PFSK-1 (cell line): ENCODE results near the gene MBLAC1.

ENCODE experiments used
- FOXP2 ChIP-seq: optimal IDR thresholded peaks from 2 replicates; pipeline ENCODE3; 2011; ENCODE audit warnings: borderline replicate concordance, control low read depth, inconsistent platforms; ENCODE audit not compliant: insufficient read depth; ENCODE audit errors: extremely low read length, extremely low read depth
- POLR2AphosphoS5 ChIP-seq: IDR thresholded peaks from 2 replicates; pipeline ENCODE4 v1.6.1; 2012; ENCODE audit warnings: low read depth, mild to moderate bottlenecking, control low read depth, low read length, moderate library complexity
- SIN3A ChIP-seq: IDR thresholded peaks from 2 replicates; pipeline ENCODE4 v1.6.1; 2012; ENCODE audit warnings: mild to moderate bottlenecking, low read length, moderate library complexity, borderline replicate concordance; ENCODE audit not compliant: insufficient read depth
- TAF1 ChIP-seq: IDR thresholded peaks from 2 replicates; pipeline ENCODE4 v1.6.1; 2012; ENCODE audit warnings: low read length, control low read depth, borderline replicate concordance; ENCODE audit not compliant: insufficient read depth
- TF ChIP-seq, protein P1 (sequence below), 2 experiments: IDR thresholded peaks; 2 replicates each; pipeline versions ENCODE4 v1.6.1 to v1.8.0; 2011 to 2012; ENCODE audit warnings: low read depth in 2 of 2, low read length in 2 of 2, control low read depth in 1 of 2, inconsistent platforms in 1 of 2, mild to moderate bottlenecking in 1 of 2, moderate library complexity in 1 of 2; ENCODE audit not compliant: insufficient read depth in 1 of 2

MBLAC1 gene

DNA sequence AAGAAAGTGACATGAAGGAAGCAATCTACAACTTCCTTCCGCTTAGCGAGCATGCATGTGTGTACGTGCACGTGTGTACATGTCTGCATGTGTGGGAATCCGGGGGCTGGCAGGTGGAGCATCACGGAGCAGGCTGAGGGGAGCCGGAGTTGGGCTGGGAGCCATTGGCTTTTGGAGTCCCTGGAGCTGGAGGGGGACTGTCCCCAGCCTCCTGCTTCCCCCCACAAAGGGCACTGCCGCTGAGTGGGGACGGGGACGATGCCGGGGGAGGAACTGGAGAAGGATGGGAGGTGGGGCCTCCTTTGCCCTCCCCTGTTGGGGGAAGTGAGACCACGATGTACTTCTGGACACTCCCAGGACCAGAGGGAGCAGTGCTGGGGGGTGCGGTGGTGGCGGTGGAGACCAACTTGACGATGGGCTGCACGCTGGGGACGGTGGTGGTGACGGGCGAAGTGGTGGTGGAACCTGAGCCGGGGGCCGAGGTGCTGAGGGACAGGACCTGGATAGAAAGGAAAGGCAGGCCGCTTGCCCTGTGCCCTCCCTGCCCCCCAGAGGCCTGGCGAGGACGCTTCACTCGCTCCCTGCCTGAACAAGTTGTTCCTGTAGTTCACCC is 19.5 kb upstream of the MBLAC1 start:
- no peak for TF ChIP-seq SIN3A
- no peak for TF ChIP-seq TAF1
- no peak for TF ChIP-seq POLR2AphosphoS5
- no peak for TF ChIP-seq FOXP2
- TF ChIP-seq, protein P1, sequence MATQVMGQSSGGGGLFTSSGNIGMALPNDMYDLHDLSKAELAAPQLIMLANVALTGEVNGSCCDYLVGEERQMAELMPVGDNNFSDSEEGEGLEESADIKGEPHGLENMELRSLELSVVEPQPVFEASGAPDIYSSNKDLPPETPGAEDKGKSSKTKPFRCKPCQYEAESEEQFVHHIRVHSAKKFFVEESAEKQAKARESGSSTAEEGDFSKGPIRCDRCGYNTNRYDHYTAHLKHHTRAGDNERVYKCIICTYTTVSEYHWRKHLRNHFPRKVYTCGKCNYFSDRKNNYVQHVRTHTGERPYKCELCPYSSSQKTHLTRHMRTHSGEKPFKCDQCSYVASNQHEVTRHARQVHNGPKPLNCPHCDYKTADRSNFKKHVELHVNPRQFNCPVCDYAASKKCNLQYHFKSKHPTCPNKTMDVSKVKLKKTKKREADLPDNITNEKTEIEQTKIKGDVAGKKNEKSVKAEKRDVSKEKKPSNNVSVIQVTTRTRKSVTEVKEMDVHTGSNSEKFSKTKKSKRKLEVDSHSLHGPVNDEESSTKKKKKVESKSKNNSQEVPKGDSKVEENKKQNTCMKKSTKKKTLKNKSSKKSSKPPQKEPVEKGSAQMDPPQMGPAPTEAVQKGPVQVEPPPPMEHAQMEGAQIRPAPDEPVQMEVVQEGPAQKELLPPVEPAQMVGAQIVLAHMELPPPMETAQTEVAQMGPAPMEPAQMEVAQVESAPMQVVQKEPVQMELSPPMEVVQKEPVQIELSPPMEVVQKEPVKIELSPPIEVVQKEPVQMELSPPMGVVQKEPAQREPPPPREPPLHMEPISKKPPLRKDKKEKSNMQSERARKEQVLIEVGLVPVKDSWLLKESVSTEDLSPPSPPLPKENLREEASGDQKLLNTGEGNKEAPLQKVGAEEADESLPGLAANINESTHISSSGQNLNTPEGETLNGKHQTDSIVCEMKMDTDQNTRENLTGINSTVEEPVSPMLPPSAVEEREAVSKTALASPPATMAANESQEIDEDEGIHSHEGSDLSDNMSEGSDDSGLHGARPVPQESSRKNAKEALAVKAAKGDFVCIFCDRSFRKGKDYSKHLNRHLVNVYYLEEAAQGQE (IDR thresholded peaks at IDR 0.05; ENCODE audit: insufficient read depth in 1 of 2, low read depth in 2 of 2, low read length in 2 of 2), result no peak

- TF ChIP-seq, protein P1 (IDR thresholded peaks at IDR 0.05; ENCODE audit: insufficient read depth in 1 of 2, low read depth in 2 of 2, low read length in 2 of 2), result no peak
- no peak for TF ChIP-seq SIN3A
- TF ChIP-seq FOXP2, result no peak
- no peak for TF ChIP-seq TAF1
- TF ChIP-seq POLR2AphosphoS5, result no peak
Measured at GRCh38 chr7:100107890-100108289, 18.9 kb upstream of the MBLAC1 start.

DNA sequence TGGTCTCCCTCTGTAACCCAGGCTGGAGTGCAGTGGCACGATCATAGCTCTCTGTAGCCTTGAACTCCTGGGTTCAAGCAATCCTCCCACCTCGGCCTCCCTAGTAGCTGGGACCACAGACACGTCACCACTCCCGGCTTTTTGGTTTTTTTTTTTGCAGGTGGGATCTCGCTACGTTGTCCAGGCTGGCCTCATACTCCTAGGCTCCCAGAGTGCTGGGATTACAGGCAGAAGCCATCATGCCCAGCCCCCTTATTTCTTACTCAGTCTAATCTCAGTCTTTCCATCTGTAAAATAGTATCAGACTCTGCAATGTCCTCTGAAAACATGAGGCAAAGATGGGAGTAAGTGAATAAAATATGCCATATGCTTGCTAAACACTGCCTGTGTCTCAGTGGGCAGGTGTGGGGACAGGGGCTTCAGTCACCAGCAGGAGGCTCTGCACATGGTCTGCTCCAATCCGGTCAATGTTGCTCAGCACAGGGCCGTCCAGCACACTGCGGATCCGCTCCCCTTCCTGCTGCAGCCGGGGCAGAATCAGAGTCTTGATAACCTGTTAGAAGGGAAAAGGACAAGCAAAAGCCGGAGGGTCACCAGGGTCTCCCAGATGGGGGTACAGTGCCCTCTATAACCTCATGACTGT is 17.1 kb upstream of the MBLAC1 start:
- TF ChIP-seq TAF1, result no peak
- TF ChIP-seq, protein P1 (IDR thresholded peaks at IDR 0.05; ENCODE audit: insufficient read depth in 1 of 2, low read depth in 2 of 2, low read length in 2 of 2), result no peak
- no peak for TF ChIP-seq FOXP2
- TF ChIP-seq SIN3A, result no peak
- no peak for TF ChIP-seq POLR2AphosphoS5

DNA sequence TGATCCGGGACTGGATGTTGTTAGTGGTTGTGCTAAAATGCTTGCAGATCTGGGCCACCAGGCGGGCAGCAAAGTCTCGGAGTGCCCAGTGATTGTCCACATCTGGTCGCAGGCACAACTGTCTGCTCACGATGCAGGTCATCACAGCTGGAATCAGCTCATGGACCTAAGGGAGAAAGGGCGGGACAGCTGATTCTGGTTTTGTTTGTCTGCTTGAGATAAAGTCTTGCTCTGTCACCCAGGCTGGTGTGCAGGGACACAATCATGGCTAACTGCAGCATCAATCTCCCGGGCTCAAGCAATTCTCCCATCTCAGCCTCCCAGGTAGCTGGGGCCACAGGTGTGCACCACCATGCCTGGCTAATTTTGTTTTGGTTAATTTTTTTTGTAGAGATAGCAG is 15.6 kb upstream of the MBLAC1 start:
- TF ChIP-seq, protein P1 (IDR thresholded peaks at IDR 0.05; ENCODE audit: insufficient read depth in 1 of 2, low read depth in 2 of 2, low read length in 2 of 2), result no peak

GRCh38 chr7:100111914-100112313 is 14.9 kb upstream of the MBLAC1 start:
- TF ChIP-seq POLR2AphosphoS5 (no peak), FOXP2 (no peak), TAF1 (no peak), SIN3A (no peak)
- TF ChIP-seq, protein P1 (IDR thresholded peaks at IDR 0.05; ENCODE audit: insufficient read depth in 1 of 2, low read depth in 2 of 2, low read length in 2 of 2), result no peak
